ENCODE data around the gene LGMN.

DNA sequence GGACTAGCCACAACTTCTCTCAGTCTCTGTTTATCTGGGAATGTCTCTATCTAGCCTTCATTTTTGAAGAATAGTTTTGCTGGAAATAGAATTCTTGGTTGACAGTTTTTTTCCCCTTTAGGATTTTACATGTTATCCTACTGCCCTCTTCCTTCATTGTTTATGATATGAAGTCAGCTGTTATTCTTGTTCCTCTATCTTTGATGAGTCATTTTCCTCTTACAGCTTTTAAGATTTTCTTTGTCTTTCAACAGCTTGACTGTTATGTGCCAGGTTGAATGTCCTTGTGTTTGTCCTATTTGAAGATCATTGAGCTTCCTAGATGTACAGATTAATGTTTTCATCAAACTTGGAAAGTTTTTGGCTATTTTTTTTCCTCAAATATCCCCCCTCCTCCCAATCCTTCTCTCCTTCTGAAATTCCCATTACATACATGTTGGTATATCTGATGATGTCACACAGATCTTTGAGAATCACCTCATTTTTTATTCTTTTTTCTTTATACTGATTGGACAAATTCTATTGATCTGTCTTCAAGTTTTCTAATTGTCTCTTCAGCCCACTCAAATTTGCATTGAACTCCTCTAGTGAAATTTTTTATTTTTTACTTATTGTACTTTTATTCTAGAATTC lies 41.1 kb upstream of the LGMN start:
- no peak for TF ChIP-seq SIN3A (IDR thresholded peaks at IDR 0.05; ENCODE audit: borderline replicate concordance, insufficient read depth, low read length)
- TF ChIP-seq, protein P1, sequence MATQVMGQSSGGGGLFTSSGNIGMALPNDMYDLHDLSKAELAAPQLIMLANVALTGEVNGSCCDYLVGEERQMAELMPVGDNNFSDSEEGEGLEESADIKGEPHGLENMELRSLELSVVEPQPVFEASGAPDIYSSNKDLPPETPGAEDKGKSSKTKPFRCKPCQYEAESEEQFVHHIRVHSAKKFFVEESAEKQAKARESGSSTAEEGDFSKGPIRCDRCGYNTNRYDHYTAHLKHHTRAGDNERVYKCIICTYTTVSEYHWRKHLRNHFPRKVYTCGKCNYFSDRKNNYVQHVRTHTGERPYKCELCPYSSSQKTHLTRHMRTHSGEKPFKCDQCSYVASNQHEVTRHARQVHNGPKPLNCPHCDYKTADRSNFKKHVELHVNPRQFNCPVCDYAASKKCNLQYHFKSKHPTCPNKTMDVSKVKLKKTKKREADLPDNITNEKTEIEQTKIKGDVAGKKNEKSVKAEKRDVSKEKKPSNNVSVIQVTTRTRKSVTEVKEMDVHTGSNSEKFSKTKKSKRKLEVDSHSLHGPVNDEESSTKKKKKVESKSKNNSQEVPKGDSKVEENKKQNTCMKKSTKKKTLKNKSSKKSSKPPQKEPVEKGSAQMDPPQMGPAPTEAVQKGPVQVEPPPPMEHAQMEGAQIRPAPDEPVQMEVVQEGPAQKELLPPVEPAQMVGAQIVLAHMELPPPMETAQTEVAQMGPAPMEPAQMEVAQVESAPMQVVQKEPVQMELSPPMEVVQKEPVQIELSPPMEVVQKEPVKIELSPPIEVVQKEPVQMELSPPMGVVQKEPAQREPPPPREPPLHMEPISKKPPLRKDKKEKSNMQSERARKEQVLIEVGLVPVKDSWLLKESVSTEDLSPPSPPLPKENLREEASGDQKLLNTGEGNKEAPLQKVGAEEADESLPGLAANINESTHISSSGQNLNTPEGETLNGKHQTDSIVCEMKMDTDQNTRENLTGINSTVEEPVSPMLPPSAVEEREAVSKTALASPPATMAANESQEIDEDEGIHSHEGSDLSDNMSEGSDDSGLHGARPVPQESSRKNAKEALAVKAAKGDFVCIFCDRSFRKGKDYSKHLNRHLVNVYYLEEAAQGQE (IDR thresholded peaks at IDR 0.05; ENCODE audit: insufficient read depth in 1 of 2, low read depth in 2 of 2, low read length in 2 of 2) = no peak
- no peak for TF ChIP-seq TAF1 (IDR thresholded peaks at IDR 0.05; ENCODE audit: borderline replicate concordance, insufficient read depth, low read length)
- TF ChIP-seq POLR2AphosphoS5 (IDR thresholded peaks at IDR 0.05; ENCODE audit: low read depth, low read length) = no peak

All from PFSK-1 (cell line).